GM15510 (cell line): ENCODE data around the gene AMHR2.

Experiments
- POLR2A ChIP-seq: IDR thresholded peaks from 3 replicates; pipeline ENCODE4 v1.6.1; 2011; ENCODE audit warnings: borderline replicate concordance; ENCODE audit not compliant: insufficient read length; ENCODE audit errors: extremely low read depth

AMHR2 gene

GRCh38 chr12:53402871-53403270 is 20.8 kb upstream of the AMHR2 start:
- TF ChIP-seq POLR2A, result no peak

- TF ChIP-seq POLR2A, result no peak
Measured at GRCh38 chr12:53410951-53411350, 12.7 kb upstream of the AMHR2 start.

- TF ChIP-seq POLR2A, result no peak
Measured at GRCh38 chr12:53413485-53414204, 10.0 kb upstream of the AMHR2 start.

GRCh38 chr12:53414756-53415417 is 8.8 kb upstream of the AMHR2 start:
- no peak for TF ChIP-seq POLR2A

GRCh38 chr12:53418221-53418620 is 5.4 kb upstream of the AMHR2 start:
- no peak for TF ChIP-seq POLR2A

- TF ChIP-seq POLR2A, result no peak
Measured at GRCh38 chr12:53419756-53420155, 3.9 kb upstream of the AMHR2 start.

- TF ChIP-seq POLR2A, result no peak
Measured at GRCh38 chr12:53424626-53425514, 1.2 kb downstream of the AMHR2 start.

- TF ChIP-seq POLR2A, result no peak
Measured at GRCh38 chr12:53425515-53426150, 2.0 kb downstream of the AMHR2 start.

GRCh38 chr12:53427905-53428594 is 4.4 kb downstream of the AMHR2 start:
- no peak for TF ChIP-seq POLR2A

- TF ChIP-seq POLR2A, result no peak
Measured at GRCh38 chr12:53428741-53429140, 5.1 kb downstream of the AMHR2 start.

GRCh38 chr12:53430116-53430515 is 6.5 kb downstream of the AMHR2 start:
- TF ChIP-seq POLR2A, result no peak

- TF ChIP-seq POLR2A, result no peak
Measured at GRCh38 chr12:53431187-53431586, 7.5 kb downstream of the AMHR2 start.

GRCh38 chr12:53441040-53441833 is 17.6 kb downstream of the AMHR2 start, which contains the start of gene PRR13:
Gene PRR13, plus strand, starts transcription at chr12:53441734. Its CDS starts 981 bp downstream, at chr12:53442715.
- peak; percentile 97 for TF ChIP-seq POLR2A

- no peak for TF ChIP-seq POLR2A
Measured at GRCh38 chr12:53443955-53444354, 20.3 kb downstream of the AMHR2 start.

GRCh38 chr12:53450936-53451335 is 27.3 kb downstream of the AMHR2 start:
- TF ChIP-seq POLR2A, result no peak
